OCI-LY3 (cell line): ENCODE data around the gene CLPX.

ENCODE experiments used
- EZH2phosphoT487 ChIP-seq: fragments of 200-600 bp; shearing (Covaris generic); IDR thresholded peaks from 2 replicates; pipeline ENCODE4 v1.6.1; 2018; ENCODE audit warnings: antibody characterized with exemption, mixed run types, low read depth
- TF ChIP-seq, protein P1 (sequence below): fragments of 200-600, 300-600 bp; sonication (generic); IDR thresholded peaks from 2 replicates; pipeline ENCODE4 v1.5.1; 2014; ENCODE audit warnings: antibody characterized with exemption, low read length, low read depth

DNA sequence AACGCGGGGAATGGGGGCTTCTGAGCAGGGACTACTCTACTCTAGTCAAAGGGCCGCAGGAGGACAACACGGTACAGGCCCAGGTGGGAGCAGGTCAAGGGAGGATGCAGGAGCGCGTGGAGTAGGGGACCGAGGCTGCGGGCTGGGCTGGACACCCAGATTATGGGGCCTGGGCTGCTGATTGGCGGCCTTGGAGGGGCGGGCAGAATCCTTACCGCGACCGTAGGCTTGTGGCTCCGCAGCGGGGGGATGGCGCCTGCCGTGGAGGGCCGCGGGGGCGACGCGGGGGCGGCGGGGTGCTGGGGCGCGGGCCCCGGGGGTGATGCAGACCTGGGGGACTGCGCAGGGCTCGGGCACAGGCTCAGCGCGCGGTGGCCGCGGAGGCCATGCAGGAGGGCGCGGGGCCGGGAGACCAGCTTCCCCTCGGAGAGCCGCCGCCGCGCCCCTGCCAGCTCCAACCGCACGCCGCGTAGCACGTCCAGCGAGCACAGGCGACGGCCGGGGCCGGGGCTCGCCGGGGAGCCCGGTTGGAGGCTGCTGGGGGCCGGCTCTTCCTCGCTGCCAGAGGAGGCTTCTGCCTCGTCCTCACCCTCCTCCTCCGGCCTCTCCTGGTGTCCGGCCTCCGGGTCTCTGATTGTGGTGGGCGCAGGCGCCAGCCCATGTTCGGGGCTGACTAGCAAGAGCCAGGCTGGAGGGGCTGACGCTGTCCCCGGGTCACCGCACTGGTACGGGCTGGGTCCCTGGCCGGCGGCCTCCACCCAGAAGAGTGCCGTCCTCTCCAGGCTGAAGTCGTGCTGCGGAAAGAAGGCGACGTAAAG is 83.0 kb downstream of the CLPX start:
- no peak for TF ChIP-seq EZH2phosphoT487
- TF ChIP-seq, protein P1, sequence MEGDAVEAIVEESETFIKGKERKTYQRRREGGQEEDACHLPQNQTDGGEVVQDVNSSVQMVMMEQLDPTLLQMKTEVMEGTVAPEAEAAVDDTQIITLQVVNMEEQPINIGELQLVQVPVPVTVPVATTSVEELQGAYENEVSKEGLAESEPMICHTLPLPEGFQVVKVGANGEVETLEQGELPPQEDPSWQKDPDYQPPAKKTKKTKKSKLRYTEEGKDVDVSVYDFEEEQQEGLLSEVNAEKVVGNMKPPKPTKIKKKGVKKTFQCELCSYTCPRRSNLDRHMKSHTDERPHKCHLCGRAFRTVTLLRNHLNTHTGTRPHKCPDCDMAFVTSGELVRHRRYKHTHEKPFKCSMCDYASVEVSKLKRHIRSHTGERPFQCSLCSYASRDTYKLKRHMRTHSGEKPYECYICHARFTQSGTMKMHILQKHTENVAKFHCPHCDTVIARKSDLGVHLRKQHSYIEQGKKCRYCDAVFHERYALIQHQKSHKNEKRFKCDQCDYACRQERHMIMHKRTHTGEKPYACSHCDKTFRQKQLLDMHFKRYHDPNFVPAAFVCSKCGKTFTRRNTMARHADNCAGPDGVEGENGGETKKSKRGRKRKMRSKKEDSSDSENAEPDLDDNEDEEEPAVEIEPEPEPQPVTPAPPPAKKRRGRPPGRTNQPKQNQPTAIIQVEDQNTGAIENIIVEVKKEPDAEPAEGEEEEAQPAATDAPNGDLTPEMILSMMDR, result no peak
